Germinal center (tissue), 1 donor: ENCODE measurements around the gene TRPV4.
A peak's percentile ranks its signal among the peaks of the same experiment; 100 is the strongest.

ENCODE experiments used
- DNase-seq: peaks from one replicate; pipeline ENCODE4 v3.0.0; 2012; ENCODE audit warnings: mixed read lengths, low spot score

The TRPV4 gene

DNA sequence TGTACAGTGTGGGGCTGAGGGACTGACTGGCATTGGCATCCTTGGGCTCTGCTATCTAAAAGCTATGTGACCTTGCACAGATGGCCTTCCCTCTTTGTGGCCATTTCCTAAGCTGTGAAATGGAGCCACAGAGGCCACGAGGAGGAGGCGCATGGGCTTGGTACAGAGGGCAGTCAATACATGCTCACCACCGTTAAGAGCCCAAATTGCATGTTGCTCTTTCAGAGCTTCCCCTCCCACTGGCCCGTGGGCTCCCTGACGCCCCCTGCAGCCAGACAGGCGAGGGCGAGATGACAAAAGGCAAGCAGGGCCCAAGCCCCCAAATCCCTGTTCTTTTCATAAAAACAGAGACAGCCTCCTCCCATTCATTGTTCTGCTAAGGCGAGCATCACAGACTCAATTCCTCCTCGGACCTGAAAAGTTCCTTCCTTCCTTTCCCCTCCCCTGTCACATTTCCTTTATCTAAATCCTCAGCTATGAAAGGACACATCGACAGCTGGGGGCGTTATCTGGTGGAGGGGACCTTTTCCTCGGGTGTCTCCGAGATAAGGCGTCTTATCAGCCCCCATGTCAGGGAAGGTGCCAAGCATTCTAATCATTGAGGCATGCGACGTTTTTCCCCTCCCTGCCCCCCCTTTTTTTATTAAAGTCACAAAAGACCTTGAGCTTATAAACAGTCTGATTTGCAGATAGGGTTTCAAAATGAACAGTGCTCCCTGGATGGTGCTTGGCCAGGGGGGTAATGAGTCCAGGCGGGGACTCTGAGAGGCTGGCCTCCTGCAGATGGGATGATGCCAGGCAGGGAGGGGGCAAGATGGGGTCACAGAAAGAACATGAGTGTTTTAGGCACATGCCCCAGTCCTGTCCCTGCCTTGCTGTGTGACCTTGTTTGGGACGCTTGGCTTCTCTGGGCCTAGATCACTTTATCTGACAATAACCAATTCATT, 93.2 kb downstream of the TRPV4 start:
- DNase-seq, result peak; percentile 26

DNA sequence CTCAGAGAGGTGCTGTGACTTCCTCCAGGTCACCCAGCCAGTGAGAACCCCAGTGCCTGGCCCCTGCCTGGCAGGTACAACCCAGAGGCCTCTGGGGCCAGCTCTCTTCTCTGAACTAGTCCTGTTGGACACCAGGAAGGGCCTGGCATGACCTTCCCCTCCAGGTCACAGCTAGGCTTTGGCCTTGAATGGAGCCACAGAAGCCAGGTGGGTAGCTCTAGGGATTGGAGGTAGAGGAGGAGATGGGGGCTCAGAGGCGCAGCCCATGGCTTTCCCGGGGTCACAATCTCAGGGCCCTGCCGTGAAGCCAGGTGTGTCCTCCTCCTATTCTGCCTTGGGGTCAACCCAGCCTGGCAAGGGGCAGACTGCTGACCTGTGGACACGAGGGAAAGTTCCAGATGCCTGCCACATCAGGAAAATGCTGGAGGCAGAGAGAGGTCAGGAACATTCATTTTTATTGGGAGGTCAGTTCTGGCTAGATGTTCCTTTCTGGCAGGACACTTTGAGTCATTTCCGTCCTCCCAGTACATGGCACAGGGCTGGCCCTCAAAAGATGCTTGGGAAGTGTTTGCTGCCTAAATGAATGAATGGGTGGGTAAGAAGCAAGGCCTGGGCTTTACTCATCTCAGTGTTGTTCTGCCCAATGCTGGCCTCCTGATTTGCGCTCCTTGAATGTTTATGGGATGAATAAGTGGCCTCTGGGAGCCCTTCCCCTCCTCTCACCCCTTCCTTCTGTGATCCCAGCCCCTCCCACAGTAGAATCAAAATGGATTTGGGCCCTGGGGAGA, 94.1 kb downstream of the TRPV4 start:
- no peak for DNase-seq

DNA sequence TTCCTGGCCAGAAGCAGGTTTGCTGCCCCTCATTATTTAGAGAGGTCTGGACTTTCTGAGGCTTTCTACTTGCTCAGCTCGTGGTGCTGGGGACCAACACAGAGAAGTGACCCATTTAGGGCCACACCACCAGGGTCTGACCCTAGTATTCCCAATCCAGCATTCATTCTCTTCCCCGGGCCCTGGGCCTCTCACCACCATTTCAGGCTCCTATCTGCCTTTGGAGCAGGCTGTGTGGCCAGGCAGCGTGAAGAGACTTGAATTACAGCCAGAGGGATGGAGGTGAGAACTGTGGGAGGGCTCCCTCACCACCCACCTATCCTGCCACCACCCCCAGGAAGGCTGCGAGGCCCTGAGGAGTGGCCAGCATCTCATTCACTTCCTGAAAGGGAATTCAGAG, 95.0 kb downstream of the TRPV4 start:
- no peak for DNase-seq

- no peak for DNase-seq
Measured at GRCh38 chr12:109737631-109738030, 95.6 kb downstream of the TRPV4 start.

- DNase-seq, result no peak
Measured at GRCh38 chr12:109737126-109737525, 96.1 kb downstream of the TRPV4 start.

GRCh38 chr12:109736552-109737108, 96.6 kb downstream of the TRPV4 start:
- no peak for DNase-seq

GRCh38 chr12:109735825-109736551, 97.2 kb downstream of the TRPV4 start:
- no peak for DNase-seq

GRCh38 chr12:109735051-109735521, 98.1 kb downstream of the TRPV4 start:
- DNase-seq, result no peak

DNA sequence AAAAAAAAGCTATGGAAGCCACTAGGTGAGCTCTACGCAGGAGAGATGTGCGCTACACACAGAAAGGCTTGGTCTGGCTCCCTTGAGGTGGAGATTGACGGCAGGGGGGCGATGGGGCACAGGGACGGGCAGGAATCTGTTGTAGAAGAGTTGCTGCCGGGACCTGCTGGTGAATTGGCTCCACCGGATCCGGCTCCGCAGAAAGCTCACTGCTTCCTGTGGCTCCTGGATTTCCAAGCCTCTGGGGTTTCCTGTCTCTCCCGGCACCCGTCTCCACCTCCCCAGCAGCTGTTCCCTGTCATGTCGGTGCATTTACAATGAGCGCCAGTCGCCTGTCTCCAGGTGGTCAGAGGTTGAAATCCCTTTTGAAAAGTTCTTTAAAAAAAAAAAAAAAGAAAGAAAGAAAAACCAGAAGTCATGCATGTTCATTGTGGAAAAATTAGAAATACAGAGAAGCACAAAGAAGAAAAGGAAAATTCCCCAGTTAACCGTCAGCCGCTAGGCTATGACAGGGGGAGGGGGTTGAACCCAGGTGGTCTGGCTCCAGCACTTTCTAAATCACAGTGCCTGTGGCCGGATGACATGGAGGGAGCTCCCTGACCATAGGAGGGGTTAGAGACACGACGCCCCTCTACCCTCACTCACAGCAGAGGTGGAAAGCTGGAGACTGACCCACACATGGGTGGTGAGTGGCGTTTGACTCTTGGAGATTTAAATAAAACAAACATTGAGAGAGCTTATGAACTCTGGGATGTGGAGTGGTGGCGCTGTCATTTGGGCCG, 98.8 kb downstream of the TRPV4 start:
- no peak for DNase-seq
